Right lobe of liver (tissue), 6 donors: ENCODE data around the gene HTR3A. TPM values are rescaled to one million over a fixed set of nuclear protein-coding genes. Genes with fewer than 3 reads are reported as not detected.
A peak's percentile ranks its signal among the peaks of the same experiment; 100 is the strongest.
"Not testable (repeated sequence)": the region's sequence is repeated elsewhere in the genome, so short reads cannot be mapped to it uniquely, and the experiment has no call there.

Source experiments
- ATAC-seq, 4 donors: fragments of 200-7000 bp; cut with Tn5 transposase; one replicate each; pipeline ENCODE4 v1.9.1; 2020; ENCODE audit warnings: mild to moderate bottlenecking in 4 of 4, moderate library complexity in 4 of 4
- DNase-seq, 3 donors: peaks; one replicate each; pipeline ENCODE4 v3.0.0-alpha.2; 2020
- H3K27ac ChIP-seq, 3 donors: fragments of 200-600 bp; one replicate each; pipeline ENCODE4 v1.8.0; 2022
- H3K27me3 ChIP-seq, 2 donors: fragments of 200-600 bp; one replicate each; pipeline ENCODE4 v1.8.0; 2022
- H3K36me3 ChIP-seq, 4 donors: fragments of 200-600 bp; sonication (generic) in 1 of 4; one replicate each; pipeline versions ENCODE4 v1.5.1 to v1.8.0; 2017 to 2022; ENCODE audit warnings: control low read depth in 1 of 4
- H3K4me1 ChIP-seq, 4 donors: fragments of 200-600 bp; sonication (generic) in 1 of 4; one replicate each; pipeline versions ENCODE4 v1.5.1 to v1.8.0; 2017 to 2022; ENCODE audit warnings: control low read depth in 1 of 4
- H3K4me3 ChIP-seq, 3 donors: fragments of 200-600 bp; one replicate each; pipeline ENCODE4 v1.8.0; 2022
- H3K9me3 ChIP-seq, 4 donors: fragments of 200-600 bp; sonication (generic) in 1 of 4; one replicate each; pipeline versions ENCODE4 v1.5.1 to v1.8.0; 2017 to 2022; ENCODE audit warnings: control low read depth in 1 of 4
- POLR2A ChIP-seq: fragments of 450-650 bp; IDR thresholded peaks from one replicate; pipeline ENCODE4 v1.6.1; 2017; ENCODE audit warnings: antibody characterized with exemption, mild to moderate bottlenecking
- WGBS: methylation state at CpG from one replicate; pipeline ENCODE4 v1.1.6; 2018; ENCODE audit warnings: low coverage, low lambda C conversion rate; ENCODE audit not compliant: insufficient coverage; ENCODE audit errors: missing lambda C conversion rate; 5-methylcytosine and 5-hydroxymethylcytosine counted together
- intact Hi-C, 2 donors: fragments of 100-400 bp; cut with DNase I; formaldehyde crosslinking; loops; one replicate each; pipeline versions ENCODE4 v1.11.2 to v1.14.1; 2022
- long read RNA-seq: library from polyadenylated mRNA; unstranded; transcript quantifications from one replicate; pipeline ENCODE4 v2.0.0, GENCODE V29; 2019
- total RNA-seq, 6 experiments: library from RNA; depleted of rRNA in 2 of 6; stranded (reverse); fragments of >200 nt in 2 of 6; fragmentation: NEBNext Ultra II Directional in 3 of 6; extraction: Animal tissue kit (Norgen Biotek cat#: 25700) in 3 of 6; gene quantifications; one replicate each; pipeline versions ENCODE4 v1.1.0 to v1.2.4, GENCODE V29; 2016 to 2023
- TF ChIP-seq, protein P1 (sequence below), 4 donors: fragments of 200-600 bp in 3 of 4; fragments of 450-650 bp in 1 of 4; IDR thresholded peaks; one replicate each; pipeline versions ENCODE4 v1.5.1 to v1.8.0; 2016 to 2022; ENCODE audit warnings: antibody characterized with exemption in 4 of 4, mild to moderate bottlenecking in 2 of 4
- donor health status: DM: no; HTN: yes; CAD: no.
- donor health status: DM: no; HTN: no; CAD: no.
- donor health status: DM: no; HTN: no; CAD: no.
- donor health status: DM: no; HTN: yes; CAD: no.
- donor health status: DM: no; HTN: yes; CAD: no.

HTR3A gene
- under 1 TPM in 2 of 6 experiments, not detected in 4; 0.18 to 0.25 TPM for total RNA-seq
- long read RNA-seq, result 0 reads

DNA sequence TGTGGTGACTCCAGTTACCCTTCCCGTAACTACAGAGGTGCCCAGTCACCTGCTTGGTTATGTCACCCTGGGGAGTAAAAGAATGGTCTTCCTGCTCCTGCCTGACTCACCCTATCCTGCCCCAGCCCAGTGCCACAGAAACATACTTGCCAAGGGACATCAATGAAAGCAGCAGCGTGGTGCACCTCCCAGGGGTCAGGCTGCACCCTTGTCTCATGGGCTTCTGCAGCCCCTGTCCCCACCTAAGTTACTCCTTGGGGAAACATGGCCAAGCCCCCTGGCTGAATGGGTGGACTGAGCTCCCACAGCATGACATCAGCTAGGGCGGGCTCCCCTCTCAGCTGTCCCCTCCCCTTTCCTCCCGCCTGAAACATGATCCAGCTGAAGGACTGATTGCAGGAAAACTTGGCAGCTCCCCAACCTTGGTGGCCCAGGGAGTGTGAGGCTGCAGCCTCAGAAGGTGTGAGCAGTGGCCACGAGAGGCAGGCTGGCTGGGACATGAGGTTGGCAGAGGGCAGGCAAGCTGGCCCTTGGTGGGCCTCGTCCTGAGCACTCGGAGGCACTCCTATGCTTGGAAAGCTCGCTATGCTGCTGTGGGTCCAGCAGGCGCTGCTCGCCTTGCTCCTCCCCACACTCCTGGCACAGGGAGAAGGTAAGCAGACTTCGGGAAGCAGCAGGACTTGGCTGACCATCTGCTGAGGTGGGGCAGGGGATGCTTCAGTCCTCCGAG, at the start of gene HTR3A:
Gene HTR3A, plus strand, starts transcription at position 368 of the 730 bp plus-strand sequence. Its CDS starts 218 bp downstream, at position 586.
- H3K4me1 ChIP-seq, result no peaks in the 10 kb centered on the region
- TF ChIP-seq, protein P1, sequence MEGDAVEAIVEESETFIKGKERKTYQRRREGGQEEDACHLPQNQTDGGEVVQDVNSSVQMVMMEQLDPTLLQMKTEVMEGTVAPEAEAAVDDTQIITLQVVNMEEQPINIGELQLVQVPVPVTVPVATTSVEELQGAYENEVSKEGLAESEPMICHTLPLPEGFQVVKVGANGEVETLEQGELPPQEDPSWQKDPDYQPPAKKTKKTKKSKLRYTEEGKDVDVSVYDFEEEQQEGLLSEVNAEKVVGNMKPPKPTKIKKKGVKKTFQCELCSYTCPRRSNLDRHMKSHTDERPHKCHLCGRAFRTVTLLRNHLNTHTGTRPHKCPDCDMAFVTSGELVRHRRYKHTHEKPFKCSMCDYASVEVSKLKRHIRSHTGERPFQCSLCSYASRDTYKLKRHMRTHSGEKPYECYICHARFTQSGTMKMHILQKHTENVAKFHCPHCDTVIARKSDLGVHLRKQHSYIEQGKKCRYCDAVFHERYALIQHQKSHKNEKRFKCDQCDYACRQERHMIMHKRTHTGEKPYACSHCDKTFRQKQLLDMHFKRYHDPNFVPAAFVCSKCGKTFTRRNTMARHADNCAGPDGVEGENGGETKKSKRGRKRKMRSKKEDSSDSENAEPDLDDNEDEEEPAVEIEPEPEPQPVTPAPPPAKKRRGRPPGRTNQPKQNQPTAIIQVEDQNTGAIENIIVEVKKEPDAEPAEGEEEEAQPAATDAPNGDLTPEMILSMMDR (IDR thresholded peaks at IDR 0.05), result no peak
- TF ChIP-seq POLR2A, result no peak
- no peaks in the 10 kb centered on the region for H3K9me3 ChIP-seq
- no peaks in the 10 kb centered on the region for H3K36me3 ChIP-seq
- no peak within 1 kb of the TSS for H3K4me3 ChIP-seq
- ATAC-seq (peak; percentile 29 to 83 (median 45)), DNase-seq (peak in 2 of 3 donors; percentile 45 to 51)
- H3K27ac ChIP-seq, result no peak within 1 kb of the TSS
- no peaks in the 10 kb centered on the region for H3K27me3 ChIP-seq
- intact Hi-C loops, result no loop called here
- 23% methylated on average over 3 of the region's 12 CpGs for WGBS

DNA sequence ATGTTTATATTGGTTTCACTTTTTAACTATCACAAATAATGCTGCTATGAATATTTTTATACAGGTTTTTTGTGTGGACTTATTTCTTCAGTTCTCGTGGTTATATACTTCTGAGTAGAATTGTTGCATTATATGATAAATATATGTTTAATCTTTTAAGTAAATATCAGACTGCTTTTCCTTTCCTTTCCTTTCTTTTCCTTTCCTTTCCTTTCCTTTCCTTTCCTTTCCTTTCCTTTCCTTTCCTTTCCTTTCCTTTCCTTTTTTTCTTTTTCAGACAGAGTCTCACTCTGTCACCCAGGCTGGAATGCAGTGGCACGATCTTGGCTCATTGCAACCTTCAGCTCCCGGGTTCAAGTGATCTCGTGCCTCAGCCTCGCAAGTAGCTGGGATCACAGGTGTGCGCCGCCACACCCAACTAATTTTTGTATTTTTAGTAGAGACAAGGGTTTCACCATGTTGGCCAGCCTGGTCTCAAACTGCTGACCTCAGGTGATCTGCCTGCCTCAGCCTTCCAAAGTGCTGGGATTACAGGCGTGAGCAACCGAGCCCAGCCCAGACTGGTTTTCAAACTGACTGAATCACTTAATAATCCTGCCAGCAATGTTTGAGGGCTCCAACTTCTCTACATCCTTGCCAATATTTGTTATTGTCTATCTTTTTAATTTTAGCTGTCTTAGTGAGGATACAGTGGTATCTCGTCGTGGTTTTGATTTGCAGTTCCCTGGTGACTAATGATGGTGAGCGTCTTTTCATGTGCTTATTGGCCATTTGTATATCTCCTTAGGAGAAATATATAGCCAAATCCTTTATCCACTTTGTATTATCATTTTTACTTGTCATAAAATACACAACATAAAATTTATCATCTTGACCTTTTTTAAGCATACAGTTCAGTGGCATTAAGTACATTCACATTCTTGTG, 48.4 kb upstream of the HTR3A start:
- Histone ChIP-seq H3K9me3 (no peaks in the 10 kb centered on the region), H3K27ac (no peak overlapping the region), H3K36me3 (no peaks in the 10 kb centered on the region), H3K27me3 (no peaks in the 10 kb centered on the region), H3K4me3 (no peak overlapping the region), H3K4me1 (no peaks in the 10 kb centered on the region)
- intact Hi-C loops, result no loop called here
- TF ChIP-seq POLR2A, result no peak
- TF ChIP-seq, protein P1 (IDR thresholded peaks at IDR 0.05), result no peak
- DNase-seq (no peak), ATAC-seq (no peak)
- 67% methylated on average over 12 of the region's 12 CpGs for WGBS

DNA sequence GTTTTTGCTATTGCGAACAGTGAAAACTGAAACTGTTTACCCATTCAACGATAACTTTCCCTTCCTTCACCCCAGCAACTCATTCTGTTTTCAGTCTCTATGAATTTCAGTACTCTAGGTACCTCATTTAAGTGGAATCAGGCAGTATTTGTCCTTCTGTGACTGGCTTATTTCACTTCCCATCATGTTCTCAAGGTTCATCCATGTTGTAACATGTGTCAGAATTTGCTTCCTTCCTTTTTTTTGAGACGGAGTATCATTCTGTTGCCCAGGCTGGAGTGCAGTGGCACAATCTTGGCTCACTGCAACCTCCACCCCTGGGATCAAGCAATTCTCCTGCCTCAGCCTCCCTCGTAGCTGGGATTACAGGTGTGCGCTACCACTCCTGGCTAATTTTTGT, 46.6 kb upstream of the HTR3A start:
- intact Hi-C loops, result no loop called here
- no peaks in the 10 kb centered on the region for H3K27me3 ChIP-seq
- H3K9me3 ChIP-seq, result no peaks in the 10 kb centered on the region
- no peaks in the 10 kb centered on the region for H3K36me3 ChIP-seq
- no peak for ATAC-seq
- no peaks in the 10 kb centered on the region for H3K4me1 ChIP-seq
- H3K27ac ChIP-seq, result no peak overlapping the region
- 40% methylated on average over 3 of the region's 5 CpGs for WGBS
- DNase-seq, result no peak
- no peak for TF ChIP-seq POLR2A
- TF ChIP-seq, protein P1 (IDR thresholded peaks at IDR 0.05), result no peak
- H3K4me3 ChIP-seq, result no peak overlapping the region

DNA sequence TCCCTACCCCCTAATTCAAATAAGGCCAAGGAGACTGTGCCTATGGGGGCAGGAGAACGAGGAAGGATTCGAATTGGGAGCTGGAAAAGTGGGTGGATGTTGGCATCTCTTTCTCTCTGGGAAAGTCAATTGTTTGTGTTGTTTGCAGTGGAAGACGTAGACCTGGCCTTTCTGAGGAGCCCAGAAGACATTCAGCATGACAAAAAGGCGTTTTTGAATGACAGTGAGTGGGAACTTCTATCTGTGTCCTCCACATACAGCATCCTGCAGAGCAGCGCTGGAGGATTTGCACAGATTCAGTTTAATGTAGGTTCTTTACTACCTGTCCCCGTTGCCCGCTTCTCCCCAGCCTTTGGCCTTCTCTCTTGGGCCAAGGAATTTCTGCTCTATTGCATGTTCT, 42.1 kb upstream of the HTR3A start:
- Histone ChIP-seq H3K27ac (no peak overlapping the region), H3K4me3 (no peak overlapping the region), H3K9me3 (no peaks in the 10 kb centered on the region), H3K4me1 (no peaks in the 10 kb centered on the region), H3K27me3 (no peaks in the 10 kb centered on the region), H3K36me3 (no peaks in the 10 kb centered on the region)
- DNase-seq (no peak), ATAC-seq (no peak)
- intact Hi-C loops, result no loop called here
- no peak for TF ChIP-seq POLR2A
- TF ChIP-seq, protein P1 (IDR thresholded peaks at IDR 0.05), result no peak
- WGBS, result 53% methylated on average over 7 of the region's 7 CpGs

DNA sequence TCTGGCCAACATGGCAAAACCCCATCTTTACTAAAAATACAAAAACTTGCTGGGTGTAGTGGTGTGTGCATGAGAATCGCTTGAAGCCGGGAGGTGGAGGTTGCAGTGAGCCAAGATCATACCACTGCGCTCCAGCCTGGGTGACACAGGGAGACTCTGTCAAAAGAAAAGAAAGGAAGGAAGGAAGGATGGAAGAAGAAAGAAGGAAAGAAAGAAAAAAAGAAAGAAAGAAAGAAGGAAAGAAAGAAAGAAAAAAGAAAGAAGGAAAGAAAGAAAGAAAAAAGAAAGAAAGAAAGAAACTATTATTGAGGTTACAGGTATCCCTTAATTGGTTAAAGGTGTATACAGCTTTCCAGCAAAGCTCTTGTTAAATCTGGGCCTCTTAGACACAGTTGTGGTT, 40.7 kb upstream of the HTR3A start:
- H3K4me3 ChIP-seq, H3K9me3 ChIP-seq, H3K4me1 ChIP-seq, DNase-seq, H3K27ac ChIP-seq, H3K27me3 ChIP-seq, ATAC-seq, intact Hi-C loops, H3K36me3 ChIP-seq: not testable (repeated sequence)
- WGBS, result no CpG with 5 or more reads among the region's 3 CpGs
